Smooth muscle cell (in vitro differentiated cells): ENCODE measurements around the gene KCNMB2. TPM values are rescaled to one million over a fixed set of nuclear protein-coding genes. Genes with fewer than 3 reads are reported as not detected.

ENCODE experiments used
- DNase-seq: peaks from one replicate; lab custom pipeline; 2025; ENCODE audit not compliant: unreplicated experiment; lab: John Stamatoyannopoulos, UW
- H2AFZ ChIP-seq: fragments of 200-600 bp; sonication (generic); 2 replicates; pipeline ENCODE4 v1.6.0; 2016; ENCODE audit warnings: antibody characterized with exemption, low read depth, mild to moderate bottlenecking
- H3F3A ChIP-seq: fragments of 200-600 bp; sonication (generic); 2 replicates; pipeline ENCODE4 v1.6.0; 2017; ENCODE audit warnings: antibody characterized with exemption, low read depth
- H3K27ac ChIP-seq: fragments of 200-600 bp; sonication (generic); 2 replicates; pipeline ENCODE4 v1.5.1; 2016; ENCODE audit warnings: low read depth, mild to moderate bottlenecking
- H3K27me3 ChIP-seq: fragments of 200-600 bp; sonication (generic); 2 replicates; pipeline ENCODE4 v1.6.1; 2016; ENCODE audit warnings: low read depth, mild to moderate bottlenecking
- H3K36me3 ChIP-seq: fragments of 200-600 bp; sonication (generic); 2 replicates; pipeline ENCODE4 v1.5.1; 2016; ENCODE audit warnings: low read depth
- H3K4me1 ChIP-seq: fragments of 200-600 bp; sonication (generic); 2 replicates; pipeline ENCODE4 v1.5.1; 2016; ENCODE audit warnings: low read depth
- H3K4me2 ChIP-seq: fragments of 200-600 bp; sonication (generic); 2 replicates; pipeline ENCODE4 v1.6.0; 2016; ENCODE audit warnings: mild to moderate bottlenecking
- H3K4me3 ChIP-seq: fragments of 200-600 bp; sonication (generic); 2 replicates; pipeline ENCODE4 v1.5.1; 2016; ENCODE audit warnings: mild to moderate bottlenecking
- H3K79me2 ChIP-seq: fragments of 200-600 bp; sonication (generic); 2 replicates; pipeline ENCODE4 v1.6.0; 2016; ENCODE audit warnings: low read depth, mild to moderate bottlenecking
- H3K9ac ChIP-seq: fragments of 200-600 bp; sonication (generic); 2 replicates; pipeline ENCODE4 v1.6.0; 2016; ENCODE audit warnings: low read depth
- H3K9me3 ChIP-seq: fragments of 200-600 bp; sonication (generic); replicated peaks from 2 replicates; pipeline ENCODE4 v1.5.1; 2016; ENCODE audit warnings: low read depth
- H4K20me1 ChIP-seq: fragments of 200-600 bp; sonication (generic); 2 replicates; pipeline ENCODE4 v1.6.0; 2016; ENCODE audit warnings: low read depth
- CTCF ChIP-seq: fragments of 200-600 bp; sonication (generic); IDR thresholded peaks from 2 replicates; pipeline ENCODE4 v1.5.1; 2017; ENCODE audit warnings: borderline replicate concordance, mild to moderate bottlenecking, antibody characterized with exemption; ENCODE audit not compliant: insufficient read depth, poor library complexity, severe bottlenecking
- WGBS: methylation state at CpG from one replicate; pipeline ENCODE4 v1.1.7; 2016; ENCODE audit warnings: low lambda C conversion rate; 5-methylcytosine and 5-hydroxymethylcytosine counted together
- polyA plus RNA-seq: library from polyadenylated mRNA; unstranded; fragments of >200 nt; fragmentation: Nextera tagmentation; extraction: Ambion mirVana; gene quantifications from 2 replicates; pipeline ENCODE4 v1.2.1, GENCODE V29; 2016
- total RNA-seq: library from RNA; depleted of rRNA; stranded (reverse); fragments of >200 nt; gene quantifications from 2 replicates; pipeline ENCODE4 v1.2.3, GENCODE V29; 2014

KCNMB2 gene
- total and polyA plus RNA-seq, 2 experiments from 2014 or later, result 0.09 TPM; not detected in 1

DNA sequence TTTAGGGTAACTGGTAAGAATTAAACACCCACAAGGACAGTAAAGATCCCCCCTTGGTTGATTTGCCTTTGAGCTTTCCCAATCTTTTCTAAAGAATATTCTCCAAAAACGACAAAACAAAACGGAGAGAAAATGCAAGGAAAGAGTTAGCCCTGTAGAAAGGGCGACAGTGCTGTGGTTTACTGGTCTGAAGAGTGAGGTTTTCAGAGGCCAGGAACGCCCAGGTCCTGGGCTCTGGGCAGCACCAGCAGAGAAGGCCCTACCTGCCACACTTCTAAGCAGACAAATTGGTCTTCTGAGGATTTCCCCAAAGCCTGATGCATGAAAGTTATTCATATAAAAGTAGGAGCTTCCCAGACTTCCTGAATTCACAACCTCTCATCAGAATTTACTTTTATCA lies 119.3 kb downstream of the KCNMB2 start:
- H2AFZ ChIP-seq, result no peak overlapping the region
- H4K20me1 ChIP-seq, result no peaks in the 10 kb centered on the region
- TF ChIP-seq CTCF, result no peak
- no peaks in the 10 kb centered on the region for H3F3A ChIP-seq
- no peaks in the 10 kb centered on the region for H3K4me1 ChIP-seq
- no peak for DNase-seq
- H3K27me3 ChIP-seq, result no peaks in the 10 kb centered on the region
- H3K4me2 ChIP-seq, result no peak overlapping the region
- no peaks in the 10 kb centered on the region for H3K36me3 ChIP-seq
- H3K4me3 ChIP-seq, result no peak overlapping the region
- H3K9me3 ChIP-seq, result no peaks in the 10 kb centered on the region
- WGBS, result 89% methylated on average over 4 of the region's 4 CpGs
- no peak overlapping the region for H3K27ac ChIP-seq
- H3K79me2 ChIP-seq, result no peaks in the 10 kb centered on the region
- H3K9ac ChIP-seq, result no peak overlapping the region

GRCh38 chr3:178658694-178659325 lies 122.6 kb downstream of the KCNMB2 start:
- 90% methylated on average over 4 of the region's 4 CpGs for WGBS
- Histone ChIP-seq H4K20me1 (no peaks in the 10 kb centered on the region), H2AFZ (no peak overlapping the region), H3K27me3 (no peaks in the 10 kb centered on the region), H3K9me3 (no peaks in the 10 kb centered on the region), H3K4me2 (no peak overlapping the region), H3K4me1 (no peaks in the 10 kb centered on the region), H3K9ac (no peak overlapping the region), H3K36me3 (no peaks in the 10 kb centered on the region), H3K4me3 (no peak overlapping the region), H3K27ac (no peak overlapping the region), H3K79me2 (no peaks in the 10 kb centered on the region), H3F3A (no peaks in the 10 kb centered on the region)
- no peak for TF ChIP-seq CTCF
- no peak for DNase-seq

GRCh38 chr3:178663201-178663934 lies 127.1 kb downstream of the KCNMB2 start:
- no peak for TF ChIP-seq CTCF
- H2AFZ ChIP-seq, result no peak overlapping the region
- WGBS, result 86% methylated on average over 1 of the region's 1 CpG

More at GRCh38 chr3:178663201-178663934, 127.1 kb downstream of the KCNMB2 start:
- H3K4me3 ChIP-seq, result no peak overlapping the region
- H3K36me3 ChIP-seq, result no peaks in the 10 kb centered on the region
- no peak for DNase-seq
- no peaks in the 10 kb centered on the region for H4K20me1 ChIP-seq
- H3K9me3 ChIP-seq, result no peaks in the 10 kb centered on the region
- H3K4me2 ChIP-seq, result no peak overlapping the region
- no peaks in the 10 kb centered on the region for H3K4me1 ChIP-seq
- peaks cover 5% of the 10 kb centered on the region for H3K27me3 ChIP-seq
- no peak overlapping the region for H3K27ac ChIP-seq
- no peaks in the 10 kb centered on the region for H3F3A ChIP-seq
- no peaks in the 10 kb centered on the region for H3K79me2 ChIP-seq
- H3K9ac ChIP-seq, result no peak overlapping the region
